GM12872 (cell line): ENCODE measurements around the gene COMMD2.

Experiments used
- CTCF ChIP-seq: IDR thresholded peaks from 3 replicates; pipeline ENCODE4 v1.5.1; 2011; ENCODE audit warnings: low read depth, mild to moderate bottlenecking, low read length, moderate library complexity; ENCODE audit not compliant: insufficient read depth

COMMD2 gene

DNA sequence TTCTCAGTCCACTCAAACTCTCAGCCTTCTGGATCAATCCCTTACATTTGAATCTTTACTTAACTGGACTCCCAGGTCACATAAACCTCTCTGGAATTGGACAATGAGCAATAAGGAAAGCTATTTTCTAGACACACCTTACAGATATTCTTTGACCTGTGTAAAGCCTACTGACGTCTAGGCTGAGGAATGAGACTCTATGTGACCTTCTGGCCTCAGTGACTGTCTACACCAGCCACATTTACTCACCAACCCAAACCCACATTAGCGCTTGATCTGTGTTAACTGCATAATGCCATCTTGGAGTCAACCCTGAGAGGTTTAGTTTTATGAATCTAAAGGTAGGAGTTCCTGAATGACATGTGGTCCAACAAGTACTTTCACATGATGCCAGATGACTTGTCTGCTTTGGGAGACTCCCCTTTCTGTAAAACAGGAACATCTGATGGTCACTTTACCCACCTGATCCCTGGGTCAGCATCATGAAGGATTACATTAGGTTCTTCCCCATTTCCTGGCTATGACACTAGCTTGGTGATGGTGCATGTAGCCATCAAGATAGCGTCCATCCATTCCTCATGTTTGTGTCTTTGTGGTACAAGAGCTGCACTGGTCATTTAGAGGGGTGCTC is 11.4 kb upstream of the COMMD2 start:
- no peak for TF ChIP-seq CTCF

DNA sequence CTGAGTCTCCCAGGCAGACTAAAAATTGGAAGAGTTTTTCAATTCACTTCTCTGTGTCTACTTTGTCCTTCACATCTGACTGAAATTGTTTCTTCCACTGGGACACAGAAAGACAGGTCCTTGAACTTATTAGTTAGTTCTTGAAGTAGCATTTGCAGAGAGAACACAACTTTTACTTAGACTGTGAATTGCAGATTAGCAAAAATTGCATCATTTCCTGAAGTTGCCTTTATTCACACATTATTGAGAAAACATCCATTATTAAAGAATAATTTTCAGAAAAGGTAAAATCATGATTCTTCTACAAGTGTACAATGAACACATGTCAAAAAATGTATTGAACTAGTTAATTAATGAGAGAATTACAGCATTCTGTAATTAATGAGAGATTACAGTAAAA is 1.4 kb upstream of the COMMD2 start:
- TF ChIP-seq CTCF, result no peak

GRCh38 chr3:149752788-149753136 is 473 bp upstream of the COMMD2 start:
- TF ChIP-seq CTCF, result no peak

DNA sequence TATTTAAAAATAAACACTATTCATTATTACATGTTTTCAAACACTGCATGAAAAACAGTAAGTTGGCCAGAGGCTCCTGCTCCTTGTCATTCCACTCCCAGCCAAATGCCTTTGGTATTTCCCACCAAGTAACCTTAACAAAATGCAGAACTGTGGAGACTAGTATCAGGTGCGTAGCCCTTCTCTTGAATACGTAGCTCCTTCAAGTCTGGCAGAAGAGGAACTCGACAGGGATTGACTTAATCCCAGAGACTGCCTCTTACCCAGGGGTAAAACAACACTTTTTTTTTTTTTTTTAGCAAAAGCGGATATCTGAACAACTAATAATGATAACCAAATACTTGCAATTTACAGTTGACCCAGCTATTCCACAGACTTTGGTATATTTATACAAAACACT is 738 bp downstream of the COMMD2 start:
- TF ChIP-seq CTCF, result no peak

DNA sequence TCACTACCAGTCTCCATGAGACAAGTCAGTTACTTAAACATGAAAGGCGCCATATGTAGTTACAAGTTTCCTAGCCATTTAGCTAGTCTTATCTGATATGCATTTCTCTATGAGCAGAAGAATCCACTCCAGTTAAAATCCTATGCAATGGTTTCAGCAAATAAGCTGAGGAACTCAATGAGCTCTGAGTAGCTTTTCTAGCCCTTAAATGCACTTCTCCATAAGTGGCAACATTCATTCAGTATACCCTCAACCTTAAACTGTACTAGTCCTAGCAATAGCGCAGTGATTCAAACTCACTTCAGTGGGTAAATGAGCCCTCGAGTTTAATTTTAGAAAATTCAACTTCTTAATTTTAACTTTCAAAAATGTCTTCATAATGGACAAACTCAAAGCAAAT is 7.7 kb downstream of the COMMD2 start:
- no peak for TF ChIP-seq CTCF

DNA sequence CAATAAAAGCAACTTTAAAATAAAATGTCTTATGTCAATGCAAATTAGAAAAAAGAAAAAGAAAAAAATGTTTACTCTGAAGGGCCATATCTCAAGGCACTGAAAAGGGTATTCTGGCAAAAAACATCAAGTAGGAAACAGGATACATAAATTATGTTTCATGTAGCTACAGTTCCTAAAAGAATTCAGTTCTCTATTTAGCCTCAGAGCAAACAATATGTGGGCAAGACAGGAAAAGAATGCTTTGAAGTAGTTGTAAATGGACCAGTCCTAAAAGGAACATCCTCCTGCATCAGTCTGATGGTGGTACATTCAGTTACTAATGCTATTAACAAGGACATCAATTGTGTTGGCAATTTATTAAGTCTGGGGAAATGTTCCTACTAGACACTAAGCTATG is 8.1 kb downstream of the COMMD2 start:
- TF ChIP-seq CTCF, result no peak

DNA sequence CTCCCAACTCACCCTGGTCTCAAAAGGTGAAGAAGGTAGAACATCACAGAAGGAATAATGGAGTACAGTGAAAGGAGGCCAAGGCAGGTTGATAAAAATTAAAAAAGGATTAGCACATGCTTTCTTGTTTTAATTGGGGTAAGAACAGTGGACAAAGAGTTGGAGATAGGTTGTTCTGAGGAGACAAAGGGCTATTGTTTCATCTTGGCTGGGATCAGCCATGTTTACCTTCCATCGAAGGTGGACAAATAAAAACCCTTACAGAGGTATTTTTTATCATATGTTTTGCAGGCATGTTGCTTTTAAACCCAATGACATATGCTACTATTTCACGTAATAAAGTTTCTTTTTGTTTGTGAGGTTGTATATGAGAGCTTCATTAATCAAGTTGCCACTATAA is 12.9 kb downstream of the COMMD2 start:
- no peak for TF ChIP-seq CTCF
